Jurkat, Clone E6-1 (cell line): ENCODE results near the gene CLBA1.
"Not testable (repeated sequence)": the region's sequence is repeated elsewhere in the genome, so short reads cannot be mapped to it uniquely, and the experiment has no call there.

Source experiments
- DNase-seq: peaks from one replicate; pipeline ENCODE4 v3.0.0-alpha.2; 2011; ENCODE audit warnings: low read depth, low spot score
- H3K4me3 ChIP-seq: 2 replicates; pipeline ENCODE4 v1.5.1; 2011; ENCODE audit warnings: mild to moderate bottlenecking, low read length, control low read depth, moderate library complexity

The CLBA1 gene

DNA sequence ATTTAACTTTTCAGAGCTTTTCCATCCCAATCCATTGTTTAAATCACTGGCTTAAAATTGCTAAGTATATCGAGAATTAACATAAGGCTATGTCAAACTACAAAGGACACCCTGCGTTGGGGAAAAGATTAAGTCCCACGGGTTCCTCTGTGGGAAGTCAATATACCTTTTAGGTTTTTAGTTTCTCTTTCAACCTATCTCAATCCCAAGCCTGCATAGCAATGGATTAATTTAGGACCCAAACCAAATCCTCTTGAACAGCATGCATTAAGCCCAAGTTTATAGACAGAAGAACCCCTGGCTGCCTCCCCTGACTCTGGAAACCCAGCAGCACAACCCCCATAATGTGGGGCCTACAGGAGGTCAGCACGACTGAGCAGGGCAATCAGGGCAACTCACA is 29.0 kb downstream of the CLBA1 start:
- H3K4me3 ChIP-seq: no peak overlapping the region
- no peak for DNase-seq

DNA sequence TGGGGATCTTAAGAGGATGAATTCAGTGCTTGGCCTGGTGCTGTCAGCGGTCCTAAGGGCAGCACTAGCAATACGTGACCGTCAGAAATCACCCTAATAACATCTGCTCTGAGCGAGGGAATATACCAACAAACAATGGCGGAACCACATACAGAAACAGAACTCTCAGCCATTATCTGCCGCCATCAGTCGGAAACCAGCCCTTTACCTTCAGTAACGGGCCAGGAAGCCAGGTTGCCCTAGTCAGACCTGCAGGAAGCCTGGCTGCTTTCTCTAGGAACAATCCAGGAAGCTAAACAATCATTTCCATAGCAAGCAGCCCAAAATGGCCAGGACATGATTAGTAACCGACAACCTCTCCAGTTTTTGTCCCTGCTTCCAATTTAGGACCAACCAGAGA is 29.7 kb downstream of the CLBA1 start:
- no peak overlapping the region for H3K4me3 ChIP-seq
- DNase-seq: no peak

GRCh38 chr14:105015905-105016304 is 30.3 kb downstream of the CLBA1 start:
- no peak overlapping the region for H3K4me3 ChIP-seq
- no peak for DNase-seq

DNA sequence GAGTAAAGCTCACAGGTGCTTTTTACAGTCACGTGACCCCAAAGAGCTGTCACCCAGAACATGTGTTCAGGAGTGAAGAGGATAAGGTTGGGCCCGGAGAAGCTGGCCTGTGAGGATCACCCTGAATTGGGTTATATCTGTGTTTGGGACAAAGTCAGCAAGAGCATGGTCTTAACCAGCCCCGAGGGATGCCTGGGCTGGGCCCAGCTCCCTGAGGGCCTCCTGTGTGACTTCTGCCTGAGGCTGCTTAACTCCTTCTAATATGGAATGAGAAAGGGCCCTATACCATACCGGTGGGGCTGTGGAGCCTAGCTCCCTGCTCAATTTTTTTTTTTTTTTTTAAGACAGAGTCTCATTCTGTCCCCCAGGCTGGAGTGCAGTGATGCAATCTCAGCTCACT is 32.8 kb downstream of the CLBA1 start:
- no peak for DNase-seq
- no peak overlapping the region for H3K4me3 ChIP-seq

- H3K4me3 ChIP-seq: peak overlapping the region; percentile 96
- no peak for DNase-seq
Measured at GRCh38 chr14:105019861-105020814, 34.5 kb downstream of the CLBA1 start.

- DNase-seq: peak; percentile 92
- peak within 1 kb of the TSS; percentile 96 for H3K4me3 ChIP-seq
Measured at GRCh38 chr14:105020815-105021655, 35.4 kb downstream of the CLBA1 start, which contains the start of gene CDCA4. Gene CDCA4, minus strand, starts transcription at chr14:105021083. Its CDS starts 9,154 bp downstream, at chr14:105011929.

GRCh38 chr14:105021656-105022275 is 36.2 kb downstream of the CLBA1 start:
- H3K4me3 ChIP-seq: peak overlapping the region; percentile 89
- peak; percentile 71 for DNase-seq

DNA sequence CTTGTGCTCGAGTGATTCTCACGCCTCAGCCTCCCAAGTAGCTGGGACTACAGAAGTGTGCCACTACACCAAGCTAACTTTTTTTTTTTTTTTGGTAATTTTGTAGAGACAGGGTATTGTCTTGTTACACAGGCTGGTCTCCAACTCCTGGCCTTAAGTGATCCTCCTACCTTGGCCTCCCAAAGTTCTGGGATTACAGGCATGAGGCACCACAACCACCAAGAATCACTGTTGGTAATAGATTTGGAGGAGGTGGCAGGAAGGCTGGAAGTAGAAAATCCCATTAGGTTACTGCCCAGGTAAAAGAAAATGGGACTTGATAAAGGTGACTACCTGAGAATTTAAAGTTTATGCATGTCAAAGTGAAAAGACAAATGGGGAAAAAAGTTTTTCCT is 36.7 kb downstream of the CLBA1 start:
- no peak for DNase-seq
- H3K4me3 ChIP-seq: peak overlapping the region; percentile 89

DNA sequence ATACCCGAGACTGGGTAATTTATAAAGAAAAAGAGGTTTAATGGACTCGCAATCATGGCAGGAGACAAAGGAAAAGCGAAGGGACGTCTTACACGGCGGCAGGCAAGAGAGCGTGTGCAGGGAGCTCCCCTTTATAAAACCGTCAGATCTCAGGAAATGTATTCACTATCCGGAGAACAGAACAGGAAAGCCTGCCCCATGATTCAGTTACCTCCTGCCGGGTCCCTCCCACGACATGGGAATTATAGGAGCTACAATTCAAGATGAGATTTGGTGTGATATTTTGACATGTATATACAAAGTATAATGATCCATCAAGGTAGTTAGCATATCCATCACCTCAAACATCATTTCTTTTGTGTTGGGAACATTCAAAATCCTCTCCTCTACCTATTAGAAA is 37.6 kb downstream of the CLBA1 start:
- no peak overlapping the region for H3K4me3 ChIP-seq
- DNase-seq: no peak

GRCh38 chr14:105023791-105024480 is 38.3 kb downstream of the CLBA1 start:
- no peak for DNase-seq
- H3K4me3 ChIP-seq: no peak overlapping the region

- no peak overlapping the region for H3K4me3 ChIP-seq
- DNase-seq: no peak
Measured at GRCh38 chr14:105025429-105025828, 39.8 kb downstream of the CLBA1 start.

GRCh38 chr14:105026033-105026785 is 40.6 kb downstream of the CLBA1 start:
- no peak overlapping the region for H3K4me3 ChIP-seq
- no peak for DNase-seq

GRCh38 chr14:105026802-105027563 is 41.4 kb downstream of the CLBA1 start:
- peak; percentile 37 for DNase-seq
- H3K4me3 ChIP-seq: no peak overlapping the region

- DNase-seq, H3K4me3 ChIP-seq: not testable (repeated sequence)
Measured at GRCh38 chr14:105027718-105028117, 42.1 kb downstream of the CLBA1 start.

GRCh38 chr14:105028251-105028927 is 42.8 kb downstream of the CLBA1 start:
- H3K4me3 ChIP-seq: no peak overlapping the region
- no peak for DNase-seq

- no peak overlapping the region for H3K4me3 ChIP-seq
- DNase-seq: no peak
Measured at GRCh38 chr14:105029402-105029801, 43.8 kb downstream of the CLBA1 start.

GRCh38 chr14:105030194-105030593 is 44.6 kb downstream of the CLBA1 start:
- DNase-seq: no peak
- H3K4me3 ChIP-seq: no peak overlapping the region
